ENCODE measurements around the gene REEP1. TPM values are rescaled to one million over a fixed set of nuclear protein-coding genes. Genes with fewer than 3 reads are reported as not detected.
"Not testable (repeated sequence)": the region's sequence is repeated elsewhere in the genome, so short reads cannot be mapped to it uniquely, and the experiment has no call there.

Gene REEP1
- total RNA-seq, 1 experiment from 2014 or later = 3.6 TPM

DNA sequence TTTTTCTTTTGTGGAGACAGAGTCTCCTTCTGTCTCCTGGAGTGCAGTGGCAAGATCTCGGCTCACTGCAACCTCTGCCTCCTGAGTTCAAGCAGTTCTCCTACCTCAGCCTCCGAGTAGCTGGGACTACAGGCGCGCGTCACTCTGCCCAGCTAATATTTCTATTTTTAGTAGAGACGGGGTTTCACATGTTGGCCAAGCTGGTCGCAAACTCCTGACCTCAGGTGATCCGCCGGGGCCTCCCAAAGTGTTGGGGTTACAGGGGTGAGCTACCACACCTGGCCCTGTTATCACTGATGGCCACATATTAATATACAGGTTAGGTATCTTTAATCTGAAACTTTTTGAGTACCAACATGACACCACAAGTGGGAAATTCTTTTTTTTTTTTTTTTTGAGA is 134.7 kb downstream of the REEP1 start:
- Histone ChIP-seq H3K4me3 (ENCODE audit: low read depth, low read length, poor library complexity, severe bottlenecking) (no peak overlapping the region), H3K27ac (ENCODE audit: low read depth, low read length, poor library complexity, severe bottlenecking) (no peak overlapping the region), H3K36me3 (ENCODE audit: insufficient read depth, low read length, poor library complexity, severe bottlenecking) (peaks cover 22% of the 10 kb centered on the region), H3K4me1 (ENCODE audit: insufficient read depth, low read length, poor library complexity, severe bottlenecking) (peaks cover 4% of the 10 kb centered on the region), H3K27me3 (replicated peaks; ENCODE audit: insufficient read depth, low read depth, low read length, poor library complexity) (no peaks in the 10 kb centered on the region), H3K9me3 (ENCODE audit: low read depth, low read length, poor library complexity, severe bottlenecking) (no peaks in the 10 kb centered on the region)
- no TSS peak for BruUV-seq (replicated peaks)
- TF ChIP-seq EZH2 (IDR thresholded peaks at IDR 0.05; ENCODE audit: borderline replicate concordance, low read depth, low read length, poor library complexity, severe bottlenecking) (no peak), CTCF (conservative IDR thresholded peaks at IDR 0.05; ENCODE audit: low read depth, low read length) (no peak)
- DNase-seq (ENCODE audit: low spot score) = no peak
- intact Hi-C loops (cut with micrococcal nuclease; ENCODE audit: unreplicated experiment) = no loop called here
- ChIA-PET CTCF (interaction anchor here (1.3 kb wide), 1 partner anchor 170 kb away, joined by 3 read pairs; no protein-coding TSS in a partner anchor), POLR2A (ENCODE audit: low non-redundant PET) (interaction anchor here (0.6 kb wide), 1 partner anchor 56 kb away, joined by 4 read pairs; no protein-coding TSS in a partner anchor)

- H3K27me3 ChIP-seq (replicated peaks; ENCODE audit: insufficient read depth, low read depth, low read length, poor library complexity) = no peaks in the 10 kb centered on the region
- intact Hi-C loops (cut with micrococcal nuclease; ENCODE audit: unreplicated experiment) = no loop called here
- H3K4me1 ChIP-seq (ENCODE audit: insufficient read depth, low read length, poor library complexity, severe bottlenecking) = peaks cover 4% of the 10 kb centered on the region
- no peak for DNase-seq (ENCODE audit: low spot score)
- no peak overlapping the region for H3K4me3 ChIP-seq (ENCODE audit: low read depth, low read length, poor library complexity, severe bottlenecking)
- TF ChIP-seq EZH2 (IDR thresholded peaks at IDR 0.05; ENCODE audit: borderline replicate concordance, low read depth, low read length, poor library complexity, severe bottlenecking) (no peak), CTCF (conservative IDR thresholded peaks at IDR 0.05; ENCODE audit: low read depth, low read length) (no peak)
- no TSS peak for BruUV-seq (replicated peaks)
- no peak overlapping the region for H3K27ac ChIP-seq (ENCODE audit: low read depth, low read length, poor library complexity, severe bottlenecking)
- no peaks in the 10 kb centered on the region for H3K9me3 ChIP-seq (ENCODE audit: low read depth, low read length, poor library complexity, severe bottlenecking)
- ChIA-PET POLR2A (ENCODE audit: low non-redundant PET) (interaction anchor here (0.6 kb wide), 1 partner anchor 195 kb away, joined by 3 read pairs; no protein-coding TSS in a partner anchor), CTCF (interaction anchor here (1.3 kb wide), 1 partner anchor 171 kb away, joined by 3 read pairs; no protein-coding TSS in a partner anchor)
- H3K36me3 ChIP-seq (ENCODE audit: insufficient read depth, low read length, poor library complexity, severe bottlenecking) = peaks cover 18% of the 10 kb centered on the region
These were observed 135.1 kb downstream of the REEP1 start for GRCh38 chr2:86202336-86202692.

DNA sequence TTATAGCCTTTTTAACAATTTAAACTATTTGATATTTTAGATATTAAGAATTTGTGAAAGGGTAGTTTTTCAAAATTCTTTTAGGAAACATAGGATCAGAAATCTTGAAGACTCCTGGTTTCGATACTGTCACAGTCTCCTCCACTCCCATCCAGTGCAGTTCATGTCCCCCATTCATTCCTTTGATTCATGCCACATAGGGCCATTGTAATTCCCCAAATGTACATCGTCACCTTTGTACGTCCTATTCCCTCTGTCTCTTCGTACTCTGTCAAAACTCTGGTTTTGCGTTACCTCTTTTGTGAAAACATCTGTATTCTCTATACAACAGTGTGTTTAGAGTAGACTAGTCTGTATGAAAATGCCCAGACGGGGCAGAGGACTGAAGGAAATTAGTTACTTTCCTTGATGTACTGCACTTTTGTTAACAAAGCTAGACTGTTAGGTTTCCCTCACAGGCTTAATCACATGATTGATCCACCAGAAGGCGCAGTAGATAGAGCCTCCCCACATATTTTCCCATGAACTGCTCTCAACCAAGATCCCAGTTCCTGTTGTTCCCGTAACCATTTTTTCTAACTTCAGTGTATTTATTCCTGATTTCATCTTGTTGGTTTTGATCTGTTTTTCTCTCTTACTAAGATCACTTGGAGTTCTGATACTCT is 135.6 kb downstream of the REEP1 start:
- no TSS peak for BruUV-seq (replicated peaks)
- DNase-seq (ENCODE audit: low spot score) = no peak
- Histone ChIP-seq H3K36me3 (ENCODE audit: insufficient read depth, low read length, poor library complexity, severe bottlenecking) (peaks cover 13% of the 10 kb centered on the region), H3K4me3 (ENCODE audit: low read depth, low read length, poor library complexity, severe bottlenecking) (no peak overlapping the region), H3K27me3 (replicated peaks; ENCODE audit: insufficient read depth, low read depth, low read length, poor library complexity) (no peaks in the 10 kb centered on the region), H3K4me1 (ENCODE audit: insufficient read depth, low read length, poor library complexity, severe bottlenecking) (peaks cover 4% of the 10 kb centered on the region), H3K9me3 (ENCODE audit: low read depth, low read length, poor library complexity, severe bottlenecking) (no peaks in the 10 kb centered on the region), H3K27ac (ENCODE audit: low read depth, low read length, poor library complexity, severe bottlenecking) (peak overlapping the region; percentile 2)
- ChIA-PET POLR2A (ENCODE audit: low non-redundant PET) (interaction anchor here (0.6 kb wide), 1 partner anchor 196 kb away, joined by 3 read pairs; no protein-coding TSS in a partner anchor), CTCF (interaction anchor here (1.3 kb wide), 1 partner anchor 171 kb away, joined by 3 read pairs; no protein-coding TSS in a partner anchor)
- intact Hi-C loops (cut with micrococcal nuclease; ENCODE audit: unreplicated experiment) = no loop called here
- TF ChIP-seq CTCF (conservative IDR thresholded peaks at IDR 0.05; ENCODE audit: low read depth, low read length) (0 out of 2 replicates have a peak, but pooled peaks have one; percentile 18), EZH2 (IDR thresholded peaks at IDR 0.05; ENCODE audit: borderline replicate concordance, low read depth, low read length, poor library complexity, severe bottlenecking) (no peak)

DNA sequence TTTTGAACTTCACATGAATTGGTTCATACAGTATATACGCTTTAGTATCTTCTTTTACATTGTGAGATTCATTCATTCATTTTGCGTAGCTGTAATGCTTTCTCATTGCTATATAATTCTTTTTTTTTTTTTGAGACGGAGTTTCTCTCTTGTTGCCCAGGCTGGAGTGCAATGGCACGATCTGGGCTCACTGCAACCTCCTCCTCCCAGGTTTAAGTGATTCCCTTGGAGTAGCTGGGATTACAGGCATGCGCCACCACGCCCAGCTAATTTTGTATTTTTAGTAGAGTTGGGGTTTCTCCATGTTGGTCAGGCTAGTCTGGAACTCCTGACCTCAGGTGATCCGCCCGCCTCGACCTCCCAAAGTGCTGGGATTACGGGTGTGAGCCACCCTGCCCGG is 136.9 kb downstream of the REEP1 start:
- BruUV-seq (replicated peaks); H3K4me1 ChIP-seq (ENCODE audit: insufficient read depth, low read length, poor library complexity, severe bottlenecking); CTCF ChIA-PET; H3K9me3 ChIP-seq (ENCODE audit: low read depth, low read length, poor library complexity, severe bottlenecking); H3K36me3 ChIP-seq (ENCODE audit: insufficient read depth, low read length, poor library complexity, severe bottlenecking); POLR2A ChIA-PET (ENCODE audit: low non-redundant PET); H3K27me3 ChIP-seq (replicated peaks; ENCODE audit: insufficient read depth, low read depth, low read length, poor library complexity); DNase-seq (ENCODE audit: low spot score); intact Hi-C loops (cut with micrococcal nuclease; ENCODE audit: unreplicated experiment): not testable (repeated sequence)
- peak overlapping the region; percentile 89 for H3K27ac ChIP-seq (ENCODE audit: low read depth, low read length, poor library complexity, severe bottlenecking)
- peak overlapping the region; percentile 86 for H3K4me3 ChIP-seq (ENCODE audit: low read depth, low read length, poor library complexity, severe bottlenecking)
